ENCODE measurements around the gene SRGAP3.

SRGAP3 gene

GRCh38 chr3:9233814-9234600, 15.4 kb downstream of the SRGAP3 start:
- ATAC-seq: no peak
- no peak for TF ChIP-seq CREB5 (CRISPR knock-in tag; IDR thresholded peaks at IDR 0.05; ENCODE audit: low read depth)
- no peak for TF ChIP-seq ISL1 (CRISPR knock-in tag; IDR thresholded peaks at IDR 0.05)
- no peak for TF ChIP-seq OSR1 (CRISPR knock-in tag; IDR thresholded peaks at IDR 0.05)
- no peak for TF ChIP-seq ZC3H10 (CRISPR knock-in tag; IDR thresholded peaks at IDR 0.05)
- no peak for TF ChIP-seq TOX (CRISPR knock-in tag; IDR thresholded peaks at IDR 0.05; ENCODE audit: borderline replicate concordance)
- no peak for TF ChIP-seq TSHZ2 (CRISPR knock-in tag; IDR thresholded peaks at IDR 0.05)
- TF ChIP-seq CSDC2 (CRISPR knock-in tag; IDR thresholded peaks at IDR 0.05): no peak
- TF ChIP-seq SNAI2 (CRISPR knock-in tag; IDR thresholded peaks at IDR 0.05): no peak
- TF ChIP-seq ZNF8 (CRISPR knock-in tag; IDR thresholded peaks at IDR 0.05): no peak
- no peak for TF ChIP-seq BACH2 (CRISPR knock-in tag; IDR thresholded peaks at IDR 0.05; ENCODE audit: borderline replicate concordance)
- no peak for TF ChIP-seq RARB (CRISPR knock-in tag; IDR thresholded peaks at IDR 0.05)
- no peak for TF ChIP-seq ZNF565 (CRISPR knock-in tag; conservative IDR thresholded peaks at IDR 0.05; ENCODE audit: low read depth)
- TF ChIP-seq CSRNP3 (CRISPR knock-in tag; IDR thresholded peaks at IDR 0.05): no peak
- no peak for TF ChIP-seq ESRRG (CRISPR knock-in tag; IDR thresholded peaks at IDR 0.05)
- TF ChIP-seq ZNF70 (CRISPR knock-in tag; IDR thresholded peaks at IDR 0.05): no peak
- TF ChIP-seq TCF4 (CRISPR knock-in tag; IDR thresholded peaks at IDR 0.05; ENCODE audit: borderline replicate concordance): no peak
- TF ChIP-seq ZFP3 (CRISPR knock-in tag; IDR thresholded peaks at IDR 0.05): no peak

GRCh38 chr3:9233101-9233500, 16.3 kb downstream of the SRGAP3 start:
- TF ChIP-seq BACH2 (CRISPR knock-in tag; IDR thresholded peaks at IDR 0.05; ENCODE audit: borderline replicate concordance) (no peak), TSHZ2 (CRISPR knock-in tag; IDR thresholded peaks at IDR 0.05) (no peak), ZFP3 (CRISPR knock-in tag; IDR thresholded peaks at IDR 0.05) (no peak), CSRNP3 (CRISPR knock-in tag; IDR thresholded peaks at IDR 0.05) (no peak)
- no peak for ATAC-seq

- ATAC-seq: no peak
- TF ChIP-seq SNAI2 (CRISPR knock-in tag; IDR thresholded peaks at IDR 0.05): no peak
- no peak for TF ChIP-seq ZNF565 (CRISPR knock-in tag; conservative IDR thresholded peaks at IDR 0.05; ENCODE audit: low read depth)
- TF ChIP-seq BACH2 (CRISPR knock-in tag; IDR thresholded peaks at IDR 0.05; ENCODE audit: borderline replicate concordance): no peak
- no peak for TF ChIP-seq ZNF70 (CRISPR knock-in tag; IDR thresholded peaks at IDR 0.05)
- TF ChIP-seq TOX (CRISPR knock-in tag; IDR thresholded peaks at IDR 0.05; ENCODE audit: borderline replicate concordance): no peak
- no peak for TF ChIP-seq ZC3H10 (CRISPR knock-in tag; IDR thresholded peaks at IDR 0.05)
- no peak for TF ChIP-seq GLIS3 (CRISPR knock-in tag; IDR thresholded peaks at IDR 0.05)
- TF ChIP-seq TSHZ2 (CRISPR knock-in tag; IDR thresholded peaks at IDR 0.05): no peak
- no peak for TF ChIP-seq ZFP3 (CRISPR knock-in tag; IDR thresholded peaks at IDR 0.05)
- no peak for TF ChIP-seq PPARA (CRISPR knock-in tag; IDR thresholded peaks at IDR 0.05; ENCODE audit: borderline replicate concordance)
These were observed 17.5 kb downstream of the SRGAP3 start for GRCh38 chr3:9231937-9232336.
